OCI-LY3 (cell line): ENCODE results near the gene GPR84.

Experiments used
- CTCF ChIP-seq: fragments of 200-600, 300-600 bp; sonication (generic); IDR thresholded peaks from 2 replicates; pipeline ENCODE4 v1.5.1; 2014; ENCODE audit warnings: antibody characterized with exemption, low read length, low read depth
- EZH2phosphoT487 ChIP-seq: fragments of 200-600 bp; shearing (Covaris generic); IDR thresholded peaks from 2 replicates; pipeline ENCODE4 v1.6.1; 2018; ENCODE audit warnings: antibody characterized with exemption, mixed run types, low read depth

GRCh38 chr12:54379398-54380201 lies 15.3 kb upstream of the GPR84 start:
- peak; percentile 100 for TF ChIP-seq CTCF
- TF ChIP-seq EZH2phosphoT487 = no peak
